Activated T-cell treated with anti-CD3 and anti-CD28 coated beads, Interleukin-2, amount 50 U/mL, for 48 hours (primary cell): Measurements from ENCODE around the gene GABPB2.
"Not testable (repeated sequence)": the region's sequence is repeated elsewhere in the genome, so short reads cannot be mapped to it uniquely, and the experiment has no call there.

Experiments used
- DNase-seq, 2 experiments: peaks; one replicate each; pipeline ENCODE4 v3.0.0-alpha.2; 2020

Gene GABPB2

GRCh38 chr1:151060657-151061421, 9.7 kb upstream of the GABPB2 start:
- DNase-seq, result no peak

GRCh38 chr1:151061704-151062103, 8.9 kb upstream of the GABPB2 start:
- DNase-seq, result no peak

- DNase-seq, result no peak
Measured at GRCh38 chr1:151062741-151063371, 7.7 kb upstream of the GABPB2 start.

- no peak for DNase-seq
Measured at GRCh38 chr1:151065089-151065645, 5.4 kb upstream of the GABPB2 start.

- no peak for DNase-seq
Measured at GRCh38 chr1:151067185-151067584, 3.4 kb upstream of the GABPB2 start.

GRCh38 chr1:151069103-151069486, 1.5 kb upstream of the GABPB2 start:
- no peak for DNase-seq

- DNase-seq, result no peak
Measured at GRCh38 chr1:151072224-151072623, 1.7 kb downstream of the GABPB2 start.

GRCh38 chr1:151085953-151086559, 15.5 kb downstream of the GABPB2 start:
- DNase-seq, result no peak

- not testable (repeated sequence) for DNase-seq
Measured at GRCh38 chr1:151097426-151097825, 26.9 kb downstream of the GABPB2 start.

- no peak for DNase-seq
Measured at GRCh38 chr1:151098126-151098525, 27.6 kb downstream of the GABPB2 start.

- DNase-seq, result no peak
Measured at GRCh38 chr1:151104630-151105029, 34.1 kb downstream of the GABPB2 start.

GRCh38 chr1:151106894-151107293, 36.3 kb downstream of the GABPB2 start:
- no peak for DNase-seq

GRCh38 chr1:151108331-151108730, 37.8 kb downstream of the GABPB2 start:
- no peak for DNase-seq

GRCh38 chr1:151113877-151114276, 43.3 kb downstream of the GABPB2 start:
- no peak for DNase-seq

- DNase-seq, result no peak
Measured at GRCh38 chr1:151124763-151125403, 54.3 kb downstream of the GABPB2 start.

GRCh38 chr1:151128800-151129199, 58.2 kb downstream of the GABPB2 start:
- no peak for DNase-seq

GRCh38 chr1:151130987-151131586, 60.5 kb downstream of the GABPB2 start:
- peak; percentile 86 to 90 for DNase-seq

GRCh38 chr1:151131701-151132334, 61.3 kb downstream of the GABPB2 start:
- DNase-seq, result peak in 1 of 2 experiments; percentile 26

GRCh38 chr1:151132335-151133017, 61.9 kb downstream of the GABPB2 start:
- DNase-seq, result no peak

- DNase-seq, result no peak
Measured at GRCh38 chr1:151133018-151133806, 62.7 kb downstream of the GABPB2 start.

GRCh38 chr1:151134396-151134795, 63.8 kb downstream of the GABPB2 start:
- DNase-seq, result no peak
